Liver (tissue), 9 donors: ENCODE data around the gene ARHGAP28. TPM values are rescaled to one million over a fixed set of nuclear protein-coding genes. Genes with fewer than 3 reads are reported as not detected.

Source experiments
- DNase-seq: peaks from one replicate; pipeline ENCODE4 v3.0.0-alpha.2; 2017; ENCODE audit warnings: low spot score
- H3K27ac ChIP-seq, 2 donors: one replicate each; pipeline ENCODE4 v1.7.0; 2013; ENCODE audit warnings: inconsistent platforms in 2 of 2, low read length in 2 of 2, control low read depth in 1 of 2, low read depth in 1 of 2, mild to moderate bottlenecking in 1 of 2
- H3K27me3 ChIP-seq, 4 donors: one replicate each; pipeline versions ENCODE4 v1.6.1 to v1.7.0; 2013; ENCODE audit warnings: low read length in 3 of 4, inconsistent platforms in 1 of 4, mild to moderate bottlenecking in 1 of 4, moderate library complexity in 1 of 4; ENCODE audit not compliant: control insufficient read depth in 4 of 4, insufficient read depth in 4 of 4
- H3K36me3 ChIP-seq, 4 donors: one replicate each; pipeline versions ENCODE4 v1.6.1 to v1.7.0; 2013; ENCODE audit warnings: low read length in 3 of 4, mild to moderate bottlenecking in 3 of 4, low read depth in 1 of 4, moderate library complexity in 1 of 4; ENCODE audit not compliant: control insufficient read depth in 4 of 4, insufficient read depth in 3 of 4
- H3K4me1 ChIP-seq, 4 donors: one replicate each; pipeline versions ENCODE4 v1.6.1 to v1.7.0; 2013; ENCODE audit warnings: low read length in 3 of 4, mild to moderate bottlenecking in 3 of 4, moderate library complexity in 1 of 4; ENCODE audit not compliant: control insufficient read depth in 4 of 4, insufficient read depth in 4 of 4
- H3K4me3 ChIP-seq, 3 donors: one replicate each; pipeline versions ENCODE4 v1.6.1 to v1.7.0; 2013; ENCODE audit warnings: low read length in 3 of 3, control low read depth in 1 of 3, low read depth in 1 of 3, mild to moderate bottlenecking in 1 of 3
- H3K9ac ChIP-seq, 2 donors: one replicate each; pipeline ENCODE4 v1.7.0; 2013; ENCODE audit warnings: low read length in 2 of 2, mild to moderate bottlenecking in 2 of 2, moderate library complexity in 2 of 2, control low read depth in 1 of 2, low read depth in 1 of 2
- H3K9me3 ChIP-seq, 4 donors: one replicate each; pipeline versions ENCODE4 v1.6.1 to v1.7.0; 2013; ENCODE audit warnings: low read length in 3 of 4; ENCODE audit not compliant: control insufficient read depth in 4 of 4
- ATF3 ChIP-seq: IDR thresholded peaks from 2 replicates; pipeline ENCODE4 v1.6.1; 2016; ENCODE audit warnings: antibody characterized with exemption
- CTCF ChIP-seq: fragments of 150-350 bp; IDR thresholded peaks from 2 replicates; pipeline ENCODE4 v1.5.1; 2017; ENCODE audit warnings: improper control_type of control experiment, low read depth, low read length; ENCODE audit not compliant: missing input control
- EGR1 ChIP-seq, 2 donors: IDR thresholded peaks; 2 replicates each; pipeline ENCODE4 v1.6.1; 2016 to 2018; ENCODE audit warnings: antibody characterized with exemption in 2 of 2, low read depth in 2 of 2
- FOXA1 ChIP-seq: IDR thresholded peaks from 2 replicates; pipeline ENCODE4 v1.6.1; 2016; ENCODE audit warnings: antibody characterized with exemption
- FOXA2 ChIP-seq: IDR thresholded peaks from 2 replicates; pipeline ENCODE4 v1.6.1; 2016; ENCODE audit warnings: antibody characterized with exemption
- GABPA ChIP-seq, 2 donors: IDR thresholded peaks in 1 of 2; conservative IDR thresholded peaks in 1 of 2; 2 replicates each; pipeline ENCODE4 v1.6.1; 2016; ENCODE audit warnings: antibody characterized with exemption in 2 of 2, mild to moderate bottlenecking in 1 of 2, moderate library complexity in 1 of 2
- HNF4A ChIP-seq, 2 donors: conservative IDR thresholded peaks; 2 replicates each; pipeline ENCODE4 v1.6.1; 2016; ENCODE audit warnings: antibody characterized with exemption in 2 of 2, mild to moderate bottlenecking in 2 of 2
- HNF4G ChIP-seq: IDR thresholded peaks from 2 replicates; pipeline ENCODE4 v1.6.1; 2016; ENCODE audit warnings: antibody characterized with exemption
- JUND ChIP-seq, 2 donors: IDR thresholded peaks; 2 replicates each; pipeline ENCODE4 v1.6.1; 2016; ENCODE audit warnings: antibody characterized with exemption in 2 of 2
- MAX ChIP-seq: IDR thresholded peaks from 2 replicates; pipeline ENCODE4 v1.6.1; 2016; ENCODE audit warnings: antibody characterized with exemption
- NR2F2 ChIP-seq: IDR thresholded peaks from 2 replicates; pipeline ENCODE4 v1.6.1; 2016; ENCODE audit warnings: antibody characterized with exemption
- RAD21 ChIP-seq, 2 donors: IDR thresholded peaks; 2 replicates each; pipeline ENCODE4 v1.6.1; 2016; ENCODE audit warnings: antibody characterized with exemption in 2 of 2, mild to moderate bottlenecking in 2 of 2
- REST ChIP-seq: IDR thresholded peaks from 2 replicates; pipeline ENCODE4 v1.6.1; 2016; ENCODE audit warnings: antibody characterized with exemption, mild to moderate bottlenecking
- RXRA ChIP-seq, 2 donors: IDR thresholded peaks; 2 replicates each; pipeline ENCODE4 v1.6.1; 2017 to 2018; ENCODE audit warnings: antibody characterized with exemption in 2 of 2, mild to moderate bottlenecking in 1 of 2
- SP1 ChIP-seq: IDR thresholded peaks from 2 replicates; pipeline ENCODE4 v1.6.1; 2018; ENCODE audit warnings: antibody characterized with exemption, mild to moderate bottlenecking
- TAF1 ChIP-seq: conservative IDR thresholded peaks from 2 replicates; pipeline ENCODE4 v1.6.1; 2016; ENCODE audit warnings: antibody characterized with exemption, mild to moderate bottlenecking
- YY1 ChIP-seq: IDR thresholded peaks from 2 replicates; pipeline ENCODE4 v1.6.1; 2016; ENCODE audit warnings: antibody characterized with exemption, mild to moderate bottlenecking
- ZBTB33 ChIP-seq: IDR thresholded peaks from 2 replicates; pipeline ENCODE4 v1.6.1; 2016; ENCODE audit warnings: antibody characterized with exemption
- WGBS: extraction: QIAGEN DNeasy Blood & Tissue Kit; methylation state at CpG from one replicate; pipeline ENCODE4 v1.1.7; 2013; 5-methylcytosine and 5-hydroxymethylcytosine counted together
- polyA plus RNA-seq, 2 donors: library from polyadenylated mRNA; stranded (reverse) in 1 of 2; unstranded in 1 of 2; fragments of 200-250 nt in 1 of 2; fragments of >200 nt in 1 of 2; fragmentation: Nextera tagmentation in 1 of 2; extraction: Ambion mirVana in 1 of 2; gene quantifications; one replicate each; pipeline versions ENCODE4 v1.2.1 to v1.2.3, GENCODE V29; 2013 to 2015
- total RNA-seq, 2 donors: library from RNA; depleted of rRNA; stranded (reverse); fragments of >200 nt; gene quantifications; one replicate each; pipeline ENCODE4 v1.2.3, GENCODE V29; 2014
- donor health status: healthy.
- donor health status: healthy.
- donor health status: healthy.
- donor health status: healthy.
- donor health status: healthy.

Gene ARHGAP28
- total and polyA plus RNA-seq, 4 donors = 0.14 to 2.1 (median 0.69) TPM

GRCh38 chr18:6741232-6741663 lies 11.7 kb downstream of the ARHGAP28 start (continued):
- TF ChIP-seq ZBTB33 (no peak), MAX (no peak), HNF4A (conservative IDR thresholded peaks at IDR 0.05) (no peak), RAD21 (IDR thresholded peaks at IDR 0.05) (no peak), TAF1 (no peak), JUND (IDR thresholded peaks at IDR 0.05) (no peak), FOXA1 (no peak), ATF3 (no peak), RXRA (IDR thresholded peaks at IDR 0.05) (no peak)

- Histone ChIP-seq H3K9ac (no peak overlapping the region), H3K27me3 (no peaks in the 10 kb centered on the region), H3K36me3 (no peaks in the 10 kb centered on the region), H3K4me3 (no peak overlapping the region), H3K4me1 (no peaks in the 10 kb centered on the region), H3K27ac (no peak overlapping the region), H3K9me3 (no peaks in the 10 kb centered on the region)
- TF ChIP-seq FOXA1 (no peak), NR2F2 (no peak), MAX (no peak), FOXA2 (no peak), RAD21 (IDR thresholded peaks at IDR 0.05) (no peak), EGR1 (IDR thresholded peaks at IDR 0.05; ENCODE audit: low read depth in 2 of 2) (no peak), TAF1 (no peak), HNF4G (no peak), YY1 (no peak), RXRA (IDR thresholded peaks at IDR 0.05) (no peak), SP1 (no peak), GABPA (IDR thresholded peaks at IDR 0.05 in 1 of 2, conservative IDR thresholded peaks at IDR 0.05 in 1 of 2) (no peak), CTCF (no peak), HNF4A (conservative IDR thresholded peaks at IDR 0.05) (no peak), REST (no peak), JUND (IDR thresholded peaks at IDR 0.05) (no peak), ATF3 (no peak), ZBTB33 (no peak)
- WGBS = 84% methylated on average over 2 of the region's 2 CpGs
- DNase-seq = no peak
These were observed 12.3 kb downstream of the ARHGAP28 start for GRCh38 chr18:6741786-6742185.
